DLD1 (cell line): Measurements from ENCODE around the gene FSTL5.

Experiments used
- in situ Hi-C: cut with HindIII; loops from 2 replicates; pipeline ENCODE4 v1.10.0; 2017; ENCODE audit warnings: low sequenced_read_pairs

FSTL5 gene

DNA sequence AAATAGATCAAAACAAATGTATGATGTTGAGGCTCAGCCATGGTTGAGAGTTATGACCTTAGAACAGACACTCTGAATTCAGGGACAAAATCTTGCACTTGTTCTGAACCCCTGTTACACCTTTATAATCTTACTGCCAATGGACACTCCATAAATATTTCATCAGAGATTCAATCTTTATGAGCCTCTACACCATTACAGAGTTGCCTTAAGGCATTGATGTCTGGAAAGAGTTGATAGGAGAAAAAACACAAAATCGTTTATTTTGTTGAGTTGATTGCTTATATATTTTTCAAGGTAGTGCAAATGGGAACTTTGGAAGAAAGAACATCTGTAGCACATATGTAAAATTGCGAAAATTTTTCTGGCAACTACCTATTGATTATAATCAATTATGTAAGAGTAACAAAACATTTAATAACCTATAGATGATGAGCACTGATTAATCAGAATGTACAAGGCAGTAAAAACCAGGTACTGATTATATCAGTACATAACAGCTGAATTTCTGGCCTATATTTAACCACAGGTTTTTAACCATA lies 568.5 kb downstream of the FSTL5 start:
- in situ Hi-C loops, result no loop called here

DNA sequence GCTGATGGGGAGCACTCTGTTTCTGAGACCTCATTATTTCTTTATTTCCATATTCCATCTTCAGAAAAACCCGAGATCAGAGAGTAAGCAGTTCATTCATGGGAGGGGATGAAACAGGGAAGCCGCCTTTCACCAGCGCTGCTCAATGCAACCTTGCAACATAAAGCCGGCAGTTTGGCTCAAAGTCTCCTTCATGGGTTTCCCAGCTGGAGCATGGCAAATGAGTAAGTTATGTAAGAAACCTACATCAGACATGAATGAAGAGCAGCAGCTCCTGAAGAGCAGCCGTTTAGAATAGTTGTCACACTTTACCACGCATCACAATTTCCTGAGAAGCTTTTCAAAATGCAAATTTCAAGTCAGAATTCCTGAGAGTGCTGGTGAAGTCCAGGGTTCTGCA lies 578.8 kb downstream of the FSTL5 start:
- in situ Hi-C loops, result no loop called here

DNA sequence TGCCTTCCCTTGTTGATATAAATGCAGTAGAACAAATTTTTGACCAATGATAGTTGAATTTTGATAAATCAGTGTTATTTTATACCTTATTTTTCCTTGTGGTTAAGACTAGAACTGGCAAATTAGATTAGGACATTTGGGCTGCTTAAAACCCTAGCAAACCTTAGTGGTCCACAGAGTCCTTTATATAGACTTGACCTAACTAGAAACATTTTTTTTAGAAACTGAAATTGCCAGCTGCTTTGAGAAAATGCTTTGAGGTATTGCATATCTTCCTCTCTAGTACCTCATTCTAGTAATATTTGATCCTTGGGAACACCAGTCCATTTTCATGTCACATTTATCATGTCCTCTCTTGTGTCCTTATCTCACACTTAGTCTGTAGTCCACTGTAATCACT lies 580.3 kb downstream of the FSTL5 start:
- in situ Hi-C loops, result no loop called here

DNA sequence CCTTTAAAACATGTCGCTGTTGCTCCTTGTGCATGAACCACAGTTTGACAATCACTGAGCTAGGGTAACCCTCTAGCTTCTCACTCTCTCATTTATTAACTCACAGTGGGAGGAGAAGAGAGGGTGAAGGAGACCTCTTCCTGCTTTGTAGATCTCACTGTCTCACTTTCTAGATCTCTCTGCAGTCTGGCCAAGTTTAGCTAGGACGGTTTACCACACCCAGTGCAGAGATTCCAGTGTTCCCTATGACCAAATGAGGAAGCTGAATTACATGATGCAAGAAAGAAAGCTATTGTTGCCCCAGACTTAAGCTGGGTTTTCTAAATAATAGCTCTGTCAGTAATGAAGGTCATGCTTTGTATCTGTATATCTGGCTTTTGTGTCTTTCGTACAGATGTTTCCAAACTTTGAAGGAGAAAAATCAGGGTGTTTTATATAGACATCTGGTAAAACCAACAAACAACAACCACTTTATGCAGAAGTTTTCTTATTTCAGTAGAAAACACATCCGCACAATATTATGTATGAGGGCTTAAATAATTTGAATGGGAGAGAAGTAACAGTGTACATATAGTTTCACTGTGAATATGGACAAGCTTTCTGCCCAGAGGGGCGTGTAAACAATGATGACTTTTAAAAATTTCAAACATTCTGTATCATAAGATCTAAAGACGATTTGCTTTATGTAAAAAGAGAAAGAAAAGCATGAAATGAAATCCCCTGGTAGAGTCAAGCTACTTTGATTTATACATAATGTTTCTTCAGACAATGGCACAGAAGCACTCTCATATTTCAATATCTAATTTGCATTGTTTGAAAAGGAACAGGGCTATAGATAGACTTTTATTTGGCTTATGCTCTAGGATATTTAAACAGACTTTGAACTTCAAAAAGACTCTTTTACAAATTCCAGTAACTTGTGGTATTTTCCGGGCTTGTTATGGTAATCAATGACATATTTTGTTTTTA lies 582.3 kb downstream of the FSTL5 start:
- in situ Hi-C loops, result no loop called here

DNA sequence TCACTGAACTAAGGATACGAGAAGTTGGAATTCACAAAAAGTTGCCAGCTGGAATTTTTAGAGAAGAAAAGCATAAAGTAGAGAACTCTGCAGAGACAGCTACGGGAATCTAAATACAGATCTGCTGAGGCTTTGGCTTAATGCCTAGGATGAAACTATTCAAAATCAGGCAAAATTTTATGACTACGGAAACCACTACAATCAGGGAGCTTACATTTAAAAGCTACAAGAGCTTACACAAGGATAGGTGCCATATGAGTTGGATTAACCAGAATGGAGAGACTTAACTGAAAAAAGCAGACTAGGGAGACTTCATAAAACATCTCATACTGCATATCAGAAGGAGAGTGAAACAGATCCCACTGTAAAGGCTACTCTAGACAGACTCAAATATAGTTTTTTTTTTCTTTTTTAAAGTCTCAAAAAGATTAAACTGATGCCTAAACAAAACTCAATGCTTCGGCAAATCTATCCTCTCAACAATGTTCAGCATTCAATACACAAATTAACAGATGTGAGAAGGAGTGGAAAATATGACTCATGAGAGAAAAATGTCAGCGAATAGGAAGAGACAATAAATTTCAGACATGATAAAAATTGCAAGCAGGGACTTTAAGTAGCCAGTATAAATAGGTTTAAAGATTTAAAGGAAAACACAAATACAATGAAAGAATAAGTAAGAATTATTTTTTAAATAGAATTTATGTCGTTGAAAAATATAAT lies 586.1 kb downstream of the FSTL5 start:
- in situ Hi-C loops, result no loop called here

DNA sequence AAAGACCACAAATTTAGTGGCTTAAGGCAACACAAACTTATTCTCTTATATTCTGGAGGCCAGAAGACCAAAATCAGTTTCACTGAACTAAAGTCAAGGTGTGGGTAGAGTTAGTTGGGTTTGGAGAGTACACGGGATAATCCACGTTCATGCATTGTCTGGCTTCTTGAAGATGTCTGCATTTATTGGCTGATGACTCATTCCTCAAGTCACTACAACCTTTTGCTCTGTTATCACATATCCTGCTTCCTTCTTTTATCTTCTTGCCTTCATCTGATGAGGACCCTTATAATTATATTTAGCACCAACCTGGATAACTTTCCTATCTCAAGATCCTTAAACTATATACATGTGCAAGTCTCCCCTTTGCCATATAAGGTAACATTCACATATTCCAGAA lies 590.0 kb downstream of the FSTL5 start:
- in situ Hi-C loops, result no loop called here

DNA sequence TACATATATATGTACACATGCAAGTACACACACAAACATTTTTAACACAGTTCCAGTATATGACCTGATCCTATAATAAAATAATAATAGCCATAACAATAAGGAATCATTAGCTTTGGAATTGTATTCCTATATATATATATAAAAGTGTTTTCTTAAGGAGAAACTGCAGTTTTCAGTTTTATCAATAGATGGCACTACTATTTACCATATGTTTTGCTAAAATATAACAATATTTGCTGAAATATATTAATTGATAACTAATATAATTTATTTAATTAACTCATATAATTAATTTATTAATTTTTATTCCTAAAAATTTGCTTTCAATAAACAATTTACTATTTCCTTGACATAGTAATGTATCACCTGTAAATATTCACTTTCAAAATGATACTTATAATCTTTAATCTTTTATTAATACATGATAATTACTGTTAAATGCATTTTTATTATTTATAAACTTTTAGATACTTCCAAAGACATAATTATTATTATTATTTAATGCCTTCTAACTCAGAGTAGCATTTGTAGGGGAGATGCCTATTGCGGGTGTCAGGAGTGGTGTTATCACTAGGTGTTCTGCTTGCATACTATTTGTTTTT lies 599.5 kb downstream of the FSTL5 start:
- in situ Hi-C loops, result no loop called here

DNA sequence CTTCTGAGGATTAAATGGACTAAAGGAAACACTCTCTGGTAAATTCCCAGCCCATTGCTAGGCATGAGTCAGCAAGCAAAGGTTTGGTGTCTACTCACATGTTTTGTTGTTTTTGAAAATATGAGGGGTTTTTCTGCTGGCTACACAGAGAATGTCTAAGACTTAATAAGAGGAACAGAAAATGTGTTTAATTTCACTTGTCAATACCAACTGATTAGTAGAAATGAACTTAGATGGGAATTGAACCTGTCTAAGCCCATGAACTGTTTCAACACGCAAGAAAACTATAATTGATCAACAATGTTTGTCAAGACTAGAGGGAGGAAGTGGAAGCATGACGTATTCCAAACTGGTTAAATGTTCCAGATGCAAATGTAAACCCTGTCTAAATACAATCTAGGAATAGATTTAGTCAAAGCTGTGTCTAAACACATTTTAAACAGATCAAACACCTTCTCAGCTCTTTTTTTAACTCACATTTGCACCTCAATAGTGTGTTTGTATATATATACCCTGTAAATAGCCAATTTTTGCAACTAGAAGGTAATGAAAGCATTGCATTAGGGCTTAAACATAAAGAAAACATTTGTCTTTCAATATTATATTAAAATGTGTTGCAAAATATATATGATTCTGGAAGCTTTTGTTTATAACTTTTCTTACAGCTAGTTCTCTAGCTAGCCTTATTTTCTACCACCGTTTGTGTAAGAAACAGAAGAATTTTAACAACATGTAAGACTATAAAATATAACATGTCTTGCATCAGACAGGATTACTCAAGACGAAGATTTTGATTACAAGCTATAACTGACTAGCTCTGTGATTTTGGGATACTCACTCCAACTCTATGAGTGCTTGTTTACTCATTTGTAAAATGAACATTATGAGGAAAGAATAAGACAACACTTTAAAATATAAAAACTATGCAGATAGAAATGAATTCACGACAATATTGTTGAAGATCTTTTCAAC lies 607.8 kb downstream of the FSTL5 start:
- in situ Hi-C loops, result no loop called here

DNA sequence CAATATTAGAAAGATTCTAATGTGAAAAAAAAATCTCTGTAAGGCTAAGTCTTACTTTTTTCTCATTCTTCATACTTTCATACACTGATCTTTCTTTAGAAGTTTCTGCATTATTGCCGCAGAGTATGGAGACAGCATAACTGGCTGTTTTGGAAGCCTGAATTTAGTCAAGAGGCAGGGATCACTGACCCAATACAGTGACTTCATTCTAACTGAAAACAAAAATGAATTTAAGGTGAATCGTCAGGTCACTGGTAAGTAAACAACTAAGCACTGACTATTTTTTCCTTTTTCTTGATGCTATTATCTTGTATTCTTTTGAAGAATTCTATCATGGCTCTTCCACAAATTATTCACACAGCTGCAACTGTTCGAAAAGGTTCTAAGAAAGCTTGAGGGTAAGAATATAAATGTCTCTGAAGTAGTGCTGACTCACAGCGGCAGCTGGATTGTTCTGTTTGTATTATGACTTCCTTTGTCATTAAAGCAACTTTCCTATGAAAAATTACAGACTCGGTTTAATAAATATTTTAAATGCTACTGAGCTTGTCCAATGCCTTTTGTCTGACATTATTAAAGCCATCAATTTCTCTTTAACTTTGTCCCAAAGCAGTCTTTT lies 609.3 kb downstream of the FSTL5 start:
- in situ Hi-C loops, result no loop called here

DNA sequence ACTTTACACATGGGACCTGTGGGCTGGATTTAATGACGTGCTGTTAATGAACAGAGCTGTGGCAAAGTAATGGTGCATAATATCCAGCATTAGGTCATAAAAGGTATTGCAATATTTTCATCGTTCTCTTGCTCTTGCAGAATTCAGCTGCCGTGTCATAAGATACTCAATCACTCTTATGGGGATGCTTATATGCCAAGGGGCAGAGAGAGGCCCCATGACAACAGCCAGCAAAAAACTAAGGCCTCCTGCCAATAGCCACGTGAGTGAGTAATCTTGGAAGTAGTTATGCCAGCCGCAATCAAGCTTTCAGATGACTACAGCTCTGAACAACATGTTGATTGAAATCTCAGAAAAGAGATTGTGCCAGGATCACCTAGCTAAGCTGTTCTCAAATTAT lies 616.9 kb downstream of the FSTL5 start:
- in situ Hi-C loops, result no loop called here

DNA sequence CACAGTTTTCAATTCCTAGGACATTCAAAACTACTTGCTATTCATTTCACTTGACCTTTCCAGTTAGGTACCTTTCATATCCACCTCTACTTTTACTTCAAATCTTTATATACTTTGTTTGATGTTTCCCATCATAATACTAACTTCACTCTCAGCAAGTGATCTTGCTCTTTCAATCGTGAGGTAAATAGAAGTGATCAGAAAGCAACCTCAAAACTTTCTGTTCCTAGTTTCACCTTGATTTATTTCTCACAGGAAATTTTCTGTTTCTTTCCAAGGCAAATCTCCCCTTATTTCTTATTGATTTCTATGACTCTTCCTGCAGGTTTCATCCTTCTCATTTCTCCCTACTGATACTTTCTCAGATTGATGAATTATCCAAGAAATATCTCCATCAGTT lies 623.5 kb downstream of the FSTL5 start:
- in situ Hi-C loops, result no loop called here

DNA sequence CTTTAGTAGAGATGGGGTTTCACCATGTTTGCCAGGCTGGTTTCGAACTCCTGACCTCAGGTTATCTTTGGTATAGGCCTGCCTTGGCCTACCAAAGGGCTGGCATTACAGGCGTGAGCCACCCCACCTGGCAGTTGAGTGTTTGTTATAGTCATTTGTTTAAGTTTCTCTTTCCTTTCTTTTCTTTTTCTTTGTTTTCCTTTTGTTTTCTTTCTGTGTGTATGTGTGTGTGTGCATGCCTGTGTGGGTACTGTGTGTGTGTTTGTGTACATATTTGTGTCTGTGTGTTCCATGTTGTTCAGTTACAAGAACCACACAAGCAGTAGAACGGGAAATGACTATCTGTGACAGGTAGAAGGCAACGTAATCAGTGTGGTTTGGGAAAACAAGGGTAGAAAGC lies 624.9 kb downstream of the FSTL5 start:
- in situ Hi-C loops, result no loop called here

DNA sequence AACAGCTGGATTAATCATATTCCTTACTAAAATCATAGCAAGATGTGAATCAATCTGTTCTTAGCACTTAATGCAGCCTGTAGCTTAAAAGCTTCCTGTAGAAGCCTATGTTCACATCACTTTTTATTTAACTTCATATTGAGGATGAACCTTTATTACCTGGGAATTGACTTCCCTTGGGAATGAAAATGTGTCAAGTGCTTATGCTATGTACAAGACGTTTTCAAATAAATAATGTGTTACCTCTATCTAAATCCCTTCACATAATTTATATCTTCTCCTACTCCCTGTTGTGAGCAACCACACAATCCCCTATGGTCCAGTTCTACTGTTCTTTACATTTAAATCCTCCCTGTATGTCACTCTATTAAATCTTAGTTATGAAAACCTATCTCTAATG lies 633.1 kb downstream of the FSTL5 start:
- in situ Hi-C loops, result no loop called here

DNA sequence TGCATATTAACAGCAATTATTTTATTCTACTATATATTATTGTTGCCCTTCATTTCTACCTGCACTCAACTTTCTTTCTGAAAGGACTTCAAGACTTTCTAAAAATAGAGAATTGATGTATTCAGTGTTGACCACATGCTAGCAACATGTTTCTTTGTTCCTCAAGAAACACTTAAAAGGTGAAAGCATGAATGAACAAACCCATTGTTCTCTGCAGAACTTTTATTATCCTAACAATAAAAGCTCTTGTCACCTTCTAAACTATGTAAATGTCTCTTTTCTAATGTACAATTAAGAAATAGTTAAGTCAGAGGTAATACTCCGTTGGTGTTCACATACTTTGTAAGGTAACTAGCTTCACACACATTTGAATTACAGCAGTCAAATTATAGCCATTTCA lies 638.7 kb downstream of the FSTL5 start:
- in situ Hi-C loops, result no loop called here

DNA sequence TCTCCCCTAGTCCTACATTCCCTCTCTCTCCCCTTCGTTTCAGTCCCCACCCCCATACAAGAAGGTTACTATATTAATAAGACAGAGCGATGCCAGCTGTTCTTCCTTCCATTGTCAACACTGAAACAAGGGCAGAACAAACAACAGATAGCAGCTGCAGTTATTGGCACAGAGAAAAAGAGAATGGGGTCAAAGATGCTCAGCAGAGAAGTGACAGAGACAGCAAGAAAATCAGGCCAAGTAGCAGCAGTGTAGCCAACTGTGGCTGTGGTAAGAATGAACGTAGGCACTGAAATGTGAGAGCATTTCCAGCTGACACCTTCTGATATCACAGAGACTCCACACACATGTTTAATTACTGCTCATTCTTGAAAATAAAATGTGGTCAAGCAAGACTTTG lies 641.8 kb downstream of the FSTL5 start:
- in situ Hi-C loops, result no loop called here

DNA sequence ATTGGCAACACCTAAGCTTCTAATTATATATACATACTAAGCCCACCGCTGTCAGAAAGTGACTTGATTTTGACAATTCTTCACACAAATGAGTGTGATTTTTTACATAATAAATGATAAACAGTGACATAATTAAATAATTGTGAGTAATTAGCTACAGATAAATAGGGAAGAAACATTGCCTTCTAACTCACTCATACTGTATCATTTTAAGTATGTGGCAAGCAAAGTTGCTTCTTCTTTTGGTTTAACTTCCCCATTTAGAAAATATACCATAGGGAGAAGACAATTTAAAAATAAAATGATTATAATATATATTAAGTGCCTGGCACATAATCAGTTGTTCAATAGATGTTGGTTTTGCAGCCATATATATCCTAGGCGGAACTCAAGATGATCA lies 644.2 kb downstream of the FSTL5 start:
- in situ Hi-C loops, result no loop called here

DNA sequence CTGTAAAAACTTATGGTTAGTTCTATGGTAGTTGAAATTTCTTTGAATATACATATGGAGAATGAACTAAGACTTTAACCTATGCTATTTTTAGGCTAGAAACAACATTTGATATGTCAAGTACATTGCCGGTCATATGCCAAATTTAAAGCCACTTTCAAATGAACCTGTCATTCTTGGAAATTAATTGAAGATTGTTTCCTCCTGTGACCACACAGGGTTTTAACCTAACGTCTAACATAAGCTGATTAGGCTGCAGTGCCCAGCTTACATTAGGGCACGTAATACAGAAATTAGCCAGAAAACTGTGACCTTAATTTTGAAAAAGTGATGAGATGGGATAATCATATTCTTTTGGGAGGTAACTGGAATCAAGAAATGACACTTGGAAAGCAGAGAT lies 645.9 kb downstream of the FSTL5 start:
- in situ Hi-C loops, result no loop called here

DNA sequence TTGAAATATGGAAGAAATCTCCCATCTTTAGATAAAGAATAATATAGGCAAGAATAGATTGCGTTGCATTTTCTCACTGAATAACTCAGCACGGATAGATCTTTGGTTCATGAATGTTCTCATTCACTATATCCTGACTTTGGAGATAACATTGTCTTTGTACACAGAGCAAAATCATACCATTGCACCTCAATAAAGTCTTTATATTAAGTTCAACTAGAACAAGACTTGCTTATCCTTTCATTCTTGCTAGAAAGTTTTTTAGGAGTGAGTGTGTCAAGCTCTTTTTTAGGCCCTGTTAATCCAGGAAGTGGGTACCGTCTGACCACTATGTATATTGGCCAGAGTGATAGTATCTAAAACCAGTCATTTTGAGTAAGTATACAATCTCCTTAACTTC lies 658.7 kb downstream of the FSTL5 start:
- in situ Hi-C loops, result no loop called here

DNA sequence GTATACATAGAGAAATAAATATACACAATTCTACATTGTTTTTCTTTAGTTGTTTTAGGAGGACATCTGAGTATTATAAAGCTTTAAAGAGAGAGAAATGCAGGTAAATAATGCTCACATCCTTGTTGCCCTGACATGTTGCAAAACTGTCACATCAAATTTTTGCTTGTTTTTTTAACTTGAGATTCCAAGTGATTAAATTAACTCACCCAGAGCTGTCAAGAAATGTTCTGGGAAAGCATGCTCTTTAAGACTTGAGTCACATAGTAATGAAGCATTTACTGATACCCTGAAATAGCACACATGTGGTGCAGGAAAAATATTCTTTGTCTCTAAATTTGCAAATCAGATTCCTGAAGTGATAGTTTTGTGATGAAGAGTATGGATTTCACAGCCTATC lies 665.6 kb downstream of the FSTL5 start:
- in situ Hi-C loops, result no loop called here

DNA sequence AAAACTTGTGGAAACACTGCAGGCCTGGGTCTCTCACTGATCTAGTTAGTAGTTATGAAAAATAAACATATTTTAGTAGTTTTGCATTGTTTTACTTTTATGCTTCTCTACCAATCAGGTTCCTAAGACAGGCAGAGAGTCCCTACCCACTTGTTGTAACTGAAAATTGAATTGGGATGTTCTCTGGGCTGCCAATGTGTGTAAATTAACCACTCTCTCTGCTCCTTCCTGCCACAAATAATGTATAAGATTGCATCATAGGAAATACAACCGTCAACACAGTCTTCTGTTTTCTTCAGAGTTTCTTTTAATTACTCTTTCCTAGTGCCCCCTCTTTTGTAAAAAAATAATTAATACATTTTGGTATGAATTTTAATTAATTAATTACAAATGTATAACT lies 677.3 kb downstream of the FSTL5 start:
- in situ Hi-C loops, result no loop called here
